MM.1S (cell line): ENCODE data around the gene KRTAP10-4.

Experiments
- DNase-seq: peaks from one replicate; pipeline ENCODE4 v3.0.0-alpha.2; 2015
- H2AFZ ChIP-seq: fragments of 300-600 bp; sonication (generic); 2 replicates; pipeline ENCODE4 v1.6.0; 2016; ENCODE audit warnings: antibody characterized with exemption, low read length
- H3F3A ChIP-seq: fragments of 300-600 bp; sonication (generic); 2 replicates; pipeline ENCODE4 v1.6.1; 2016; ENCODE audit warnings: mild to moderate bottlenecking, antibody characterized with exemption, low read length, moderate library complexity, mixed read lengths; ENCODE audit not compliant: insufficient read depth
- H3K27ac ChIP-seq: fragments of 300-600 bp; sonication (generic); 2 replicates; pipeline ENCODE4 v1.5.1; 2016; ENCODE audit warnings: mild to moderate bottlenecking, low read length
- H3K27me3 ChIP-seq: fragments of 300-600 bp; sonication (generic); replicated peaks from 2 replicates; pipeline ENCODE4 v1.6.0; 2016; ENCODE audit warnings: low read length; ENCODE audit not compliant: insufficient read depth
- H3K36me3 ChIP-seq: fragments of 300-600 bp; sonication (generic); replicated peaks from 2 replicates; pipeline ENCODE4 v1.6.1; 2016; ENCODE audit warnings: mild to moderate bottlenecking, low read length, mixed read lengths; ENCODE audit not compliant: insufficient read depth
- H3K4me1 ChIP-seq: fragments of 300-600 bp; sonication (generic); 2 replicates; pipeline ENCODE4 v1.6.1; 2016; ENCODE audit warnings: low read length, mixed read lengths
- H3K4me2 ChIP-seq: fragments of 300-600 bp; sonication (generic); 2 replicates; pipeline ENCODE4 v1.6.0; 2016; ENCODE audit warnings: low read depth, low read length
- H3K4me3 ChIP-seq: fragments of 300-600 bp; sonication (generic); 2 replicates; pipeline ENCODE4 v1.5.1; 2016; ENCODE audit warnings: low read length, mixed read lengths
- H3K79me2 ChIP-seq: fragments of 300-600 bp; sonication (generic); 2 replicates; pipeline ENCODE4 v1.6.1; 2016; ENCODE audit warnings: mixed run types, low read length, mixed read lengths
- H3K9ac ChIP-seq: fragments of 300-600 bp; sonication (generic); 2 replicates; pipeline ENCODE4 v1.6.1; 2016; ENCODE audit warnings: low read length, mixed read lengths
- H3K9me2 ChIP-seq: fragments of 300-600 bp; sonication (generic); replicated peaks from 2 replicates; pipeline ENCODE4 v1.6.1; 2016; ENCODE audit warnings: mild to moderate bottlenecking, low read length, mixed read lengths; ENCODE audit not compliant: insufficient read depth
- H3K9me3 ChIP-seq: fragments of 300-600 bp; sonication (generic); replicated peaks from 2 replicates; pipeline ENCODE4 v1.6.1; 2016; ENCODE audit warnings: mild to moderate bottlenecking, low read length, mixed read lengths; ENCODE audit not compliant: insufficient read depth
- H4K20me1 ChIP-seq: fragments of 300-600 bp; sonication (generic); 2 replicates; pipeline ENCODE4 v1.6.1; 2016; ENCODE audit warnings: mild to moderate bottlenecking, low read length, moderate library complexity, mixed read lengths; ENCODE audit not compliant: insufficient read depth
- CTCF ChIP-seq: fragments of 300-600 bp; sonication (generic); IDR thresholded peaks from 2 replicates; pipeline ENCODE4 v1.5.1; 2016; ENCODE audit warnings: antibody characterized with exemption, low read length, mixed read lengths
- EZH2 ChIP-seq: fragments of 300-600 bp; sonication (generic); optimal IDR thresholded peaks from 2 replicates; pipeline ENCODE3; 2017; ENCODE audit warnings: low read depth, mild to moderate bottlenecking, antibody characterized with exemption, low read length, mixed read lengths
- EZH2phosphoT487 ChIP-seq: fragments of 300-600 bp; sonication (generic); IDR thresholded peaks from 2 replicates; pipeline ENCODE4 v1.6.1; 2018; ENCODE audit warnings: antibody characterized with exemption, low read length

KRTAP10-4 gene

DNA sequence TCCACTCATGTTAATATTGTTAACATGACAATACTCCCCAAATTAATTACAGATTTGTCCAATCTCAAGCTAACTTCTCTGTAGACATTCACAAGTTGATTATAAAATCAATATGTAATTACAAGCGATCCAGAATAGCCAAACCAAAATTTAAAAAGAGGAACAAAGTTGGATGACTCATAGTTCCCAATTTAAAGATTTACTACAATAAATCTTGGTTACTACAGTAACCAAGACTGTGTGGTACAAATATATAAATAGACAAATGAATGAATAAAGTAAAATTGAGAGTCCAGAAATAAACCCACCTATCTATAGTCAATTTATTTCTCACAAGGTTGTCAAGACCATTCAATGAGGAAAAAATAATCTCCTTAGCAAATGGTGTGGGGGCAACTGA, 7.1 kb upstream of the KRTAP10-4 start:
- no peaks in the 10 kb centered on the region for H3K9me3 ChIP-seq
- no peaks in the 10 kb centered on the region for H4K20me1 ChIP-seq
- H3K27ac ChIP-seq, result no peak overlapping the region
- TF ChIP-seq EZH2phosphoT487 (no peak), CTCF (no peak), EZH2 (no peak)
- H3K4me1 ChIP-seq, result no peaks in the 10 kb centered on the region
- H2AFZ ChIP-seq, result no peak overlapping the region
- H3K36me3 ChIP-seq, result no peaks in the 10 kb centered on the region
- no peaks in the 10 kb centered on the region for H3K79me2 ChIP-seq
- DNase-seq, result no peak
- peaks cover 99% of the 10 kb centered on the region for H3K27me3 ChIP-seq
- no peak overlapping the region for H3K4me2 ChIP-seq
- no peaks in the 10 kb centered on the region for H3F3A ChIP-seq
- H3K4me3 ChIP-seq, result no peak overlapping the region
- no peak overlapping the region for H3K9ac ChIP-seq
- no peaks in the 10 kb centered on the region for H3K9me2 ChIP-seq

DNA sequence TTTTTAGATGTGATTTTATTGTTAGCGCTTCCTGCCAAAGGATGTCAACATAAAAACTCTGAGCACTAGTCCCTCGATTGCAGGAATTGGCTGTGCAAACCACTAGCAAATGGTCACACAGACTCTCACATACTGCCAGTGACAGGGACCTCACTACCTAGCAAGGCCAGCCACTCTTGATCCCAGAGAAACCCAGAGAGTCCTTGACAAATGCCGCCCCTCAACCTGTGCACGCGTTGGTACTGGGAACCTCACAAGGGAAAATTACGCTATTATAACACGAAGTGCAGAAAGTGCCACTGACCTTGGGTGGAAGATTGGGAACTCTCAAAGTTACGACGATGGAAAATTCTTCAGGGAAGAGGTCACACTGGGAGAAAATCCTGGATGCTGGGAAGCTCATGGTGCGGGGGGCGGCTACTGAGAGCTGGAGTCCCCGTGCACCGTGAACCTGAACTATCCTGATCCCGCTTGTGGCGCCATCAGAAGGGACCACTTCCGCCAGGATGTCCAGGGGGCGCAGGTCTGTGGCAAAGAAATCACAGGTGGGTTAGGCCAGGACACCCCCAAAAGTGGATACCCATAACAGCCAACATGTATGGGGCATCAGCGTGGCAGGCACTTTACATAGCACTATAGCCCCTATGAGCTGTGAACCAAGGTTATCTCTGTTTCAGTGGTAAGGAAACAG, 5.9 kb upstream of the KRTAP10-4 start:
- no peaks in the 10 kb centered on the region for H3F3A ChIP-seq
- no peak overlapping the region for H3K9ac ChIP-seq
- H4K20me1 ChIP-seq, result no peaks in the 10 kb centered on the region
- H3K4me2 ChIP-seq, result no peak overlapping the region
- no peak overlapping the region for H3K4me3 ChIP-seq
- TF ChIP-seq EZH2phosphoT487 (no peak), EZH2 (no peak), CTCF (no peak)
- H3K4me1 ChIP-seq, result no peaks in the 10 kb centered on the region
- peaks cover 99% of the 10 kb centered on the region for H3K27me3 ChIP-seq
- no peaks in the 10 kb centered on the region for H3K9me3 ChIP-seq
- no peak overlapping the region for H3K27ac ChIP-seq
- H3K9me2 ChIP-seq, result no peaks in the 10 kb centered on the region
- no peak overlapping the region for H2AFZ ChIP-seq
- no peak for DNase-seq
- H3K79me2 ChIP-seq, result no peaks in the 10 kb centered on the region
- no peaks in the 10 kb centered on the region for H3K36me3 ChIP-seq

- Histone ChIP-seq H3K4me3 (no peak overlapping the region), H3K36me3 (no peaks in the 10 kb centered on the region), H2AFZ (no peak overlapping the region), H3F3A (no peaks in the 10 kb centered on the region), H3K9ac (no peak overlapping the region), H3K79me2 (no peaks in the 10 kb centered on the region), H3K9me2 (no peaks in the 10 kb centered on the region), H4K20me1 (no peaks in the 10 kb centered on the region), H3K27me3 (peaks cover 99% of the 10 kb centered on the region), H3K27ac (no peak overlapping the region), H3K9me3 (no peaks in the 10 kb centered on the region), H3K4me1 (no peaks in the 10 kb centered on the region), H3K4me2 (no peak overlapping the region)
- no peak for DNase-seq
- TF ChIP-seq EZH2phosphoT487 (no peak), EZH2 (no peak), CTCF (no peak)
Observed at GRCh38 chr21:44568261-44568660, 5.3 kb upstream of the KRTAP10-4 start.
